Naive thymus-derived CD4-positive, alpha-beta T cell (primary cell): Measurements from ENCODE around the gene PFKM. TPM values are rescaled to one million over a fixed set of nuclear protein-coding genes. Genes with fewer than 3 reads are reported as not detected.

Experiments
- microRNA-seq: library from miRNA; unstranded; fragments of <30 nt; microRNA quantifications from one replicate; pipeline ENCODE4 v1.2.0, GENCODE V29; 2022; ENCODE audit warnings: borderline microRNAs expressed
- polyA plus RNA-seq, 2 donors: library from polyadenylated mRNA; unstranded; fragments of 300-500 nt; fragmentation: Illumina TruSeq; gene quantifications; one replicate each; pipeline ENCODE4 v1.2.3, GENCODE V29; 2021
- total RNA-seq, 6 experiments: library from RNA in 5 of 6; stranded (reverse) in 5 of 6; gene quantifications; 1 replicate in 5 of 6; 2 replicates in 1 of 6; pipeline ENCODE4 v1.2.3 and lab custom pipeline; 2021 to 2026

Gene PFKM
- total and polyA plus RNA-seq, 7 experiments from 2014 or later = 5.1 to 20.3 (median 14.0) TPM

Small RNA genes lying within 50 kb of the gene (microRNA-seq; reads per million reads assigned to microRNA genes)
- not detected for gene MIR6505

Other genes with a start within 250 kb of the PFKM start
- gene VDR, start 214.4 kb upstream of the PFKM start, total RNA-seq = 10 to 100 TPM in 2 of 5 experiments, 1 to 10 TPM in 3; 1.6 to 82.6 (median 2.9) TPM
- gene VDR, start 214.4 kb upstream of the PFKM start, polyA plus RNA-seq = 1 to 10 TPM in 1 of 2 donors, under 1 TPM in 1; 0.11 to 1.4 TPM
- gene TMEM106C, start 155.8 kb upstream of the PFKM start, total RNA-seq = 100 to 1,000 TPM in 1 of 5 experiments, 10 to 100 TPM in 4; 20.7 to 120 (median 34.4) TPM
- 10 to 100 TPM; 52.6 to 57.3 TPM for gene TMEM106C, start 155.8 kb upstream of the PFKM start, polyA plus RNA-seq
- gene COL2A1, start 114.9 kb upstream of the PFKM start, total RNA-seq = not detected
- not detected for gene COL2A1, start 114.9 kb upstream of the PFKM start, polyA plus RNA-seq
- gene SENP1, start 13.3 kb upstream of the PFKM start, total RNA-seq = 10 to 100 TPM; 16.9 to 41.9 (median 31.5) TPM
- gene SENP1, start 13.3 kb upstream of the PFKM start, polyA plus RNA-seq = 10 to 100 TPM; 12.0 to 13.7 TPM
- 10 to 100 TPM; 42.9 to 75.9 (median 54.9) TPM for gene ASB8, start 38.2 kb downstream of the PFKM start, total RNA-seq
- gene ASB8, start 38.2 kb downstream of the PFKM start, polyA plus RNA-seq = 10 to 100 TPM; 71.5 to 93.5 TPM
- gene CCDC184, start 64.3 kb downstream of the PFKM start, total RNA-seq = 1 to 10 TPM in 2 of 5 experiments, under 1 TPM in 2, not detected in 1; 0.22 to 3.8 (median 1.8) TPM
- under 1 TPM in 1 of 2 donors, not detected in 1; 0.21 TPM for gene CCDC184, start 64.3 kb downstream of the PFKM start, polyA plus RNA-seq
- not detected for gene OR10AD1, start 83.9 kb downstream of the PFKM start, total RNA-seq
- gene OR10AD1, start 83.9 kb downstream of the PFKM start, polyA plus RNA-seq = not detected
- gene ZNF641, start 231.6 kb downstream of the PFKM start, total RNA-seq = 10 to 100 TPM; 22.1 to 50.3 (median 30.1) TPM
- gene ZNF641, start 231.6 kb downstream of the PFKM start, polyA plus RNA-seq = 10 to 100 TPM; 13.4 to 20.7 TPM